ENCODE data around the gene ID1.

GRCh38 chr20:31578448-31579138 lies 26.5 kb upstream of the ID1 start:
- TF ChIP-seq EZH2 (IDR thresholded peaks at IDR 0.05) (no peak), POLR2AphosphoS5 (IDR thresholded peaks at IDR 0.05; ENCODE audit: borderline replicate concordance, low read depth, low read length) (no peak), FOXP2 (optimal IDR thresholded peaks at IDR 0.05; ENCODE audit: control extremely low read depth, extremely low read length, insufficient read depth) (no peak)
